NCI-H345 treated with DMSO at 0.1 percent for 48 hours (cell line): Measurements from ENCODE around the gene IL16.

Experiments used
- DNase-seq: peaks from one replicate; lab custom pipeline; 2025; ENCODE audit not compliant: unreplicated experiment; lab: John Stamatoyannopoulos, UW

Gene IL16

GRCh38 chr15:81254277-81254915, 57.7 kb downstream of the IL16 start:
- DNase-seq, result no peak

DNA sequence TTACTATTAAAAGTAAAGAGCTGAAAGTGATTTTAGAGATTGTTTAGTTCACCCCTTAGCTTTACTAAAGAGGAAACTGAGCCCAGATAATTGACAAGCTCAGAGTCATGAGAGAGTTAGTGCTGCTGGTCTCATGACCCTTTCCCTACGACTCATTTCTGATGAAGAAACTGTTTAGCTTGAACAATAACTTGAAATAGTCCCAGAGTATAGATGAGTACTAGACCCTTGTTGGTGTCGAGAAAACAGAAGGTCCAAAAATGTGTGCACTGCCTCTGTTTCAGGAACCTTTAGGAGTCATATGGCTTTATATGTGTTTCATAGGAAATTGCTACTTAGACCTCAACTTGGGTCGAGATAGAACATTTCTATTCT, 58.2 kb downstream of the IL16 start:
- DNase-seq, result no peak

- DNase-seq, result no peak
Observed at GRCh38 chr15:81255315-81255957, 58.8 kb downstream of the IL16 start.

DNA sequence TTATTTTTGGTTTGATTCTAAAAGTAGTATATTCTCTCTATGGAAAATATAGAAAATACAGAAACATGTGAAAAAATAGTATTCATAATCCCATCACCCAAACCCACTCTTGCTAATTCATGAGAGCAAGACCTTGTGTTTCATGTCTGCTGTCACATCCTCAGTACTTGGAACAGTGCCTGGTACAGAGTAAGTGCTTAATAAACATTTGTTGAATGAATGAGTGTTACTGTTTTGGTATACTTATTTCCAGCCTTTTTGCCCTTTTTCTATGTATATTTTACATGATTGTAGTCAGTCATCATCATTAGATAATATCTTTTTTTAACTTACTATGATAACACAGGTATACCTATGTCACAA, 59.3 kb downstream of the IL16 start:
- no peak for DNase-seq

GRCh38 chr15:81256916-81257315, 60.2 kb downstream of the IL16 start:
- no peak for DNase-seq

DNA sequence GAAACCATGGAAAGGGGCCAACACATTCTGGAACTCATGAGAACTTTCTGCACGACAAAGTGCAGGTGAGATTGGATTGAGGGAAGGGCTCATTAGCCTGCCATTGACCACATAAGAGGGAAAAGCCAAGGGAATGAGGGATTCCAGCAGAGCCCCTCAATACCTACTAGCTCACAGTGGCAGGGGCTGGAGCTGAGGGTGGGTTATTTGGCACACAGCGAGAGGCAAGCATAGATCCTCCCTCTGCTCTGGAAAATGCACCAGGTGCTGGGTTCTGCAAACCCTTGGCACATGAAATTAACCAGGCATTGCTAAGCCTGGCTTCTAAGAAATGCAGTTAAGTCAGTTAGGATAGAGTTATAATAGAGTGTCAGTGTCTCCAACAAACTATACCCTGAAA, 60.8 kb downstream of the IL16 start:
- no peak for DNase-seq

GRCh38 chr15:81258455-81258854, 61.8 kb downstream of the IL16 start:
- DNase-seq, result no peak

- DNase-seq, result no peak
Observed at GRCh38 chr15:81259760-81260298, 63.1 kb downstream of the IL16 start.

DNA sequence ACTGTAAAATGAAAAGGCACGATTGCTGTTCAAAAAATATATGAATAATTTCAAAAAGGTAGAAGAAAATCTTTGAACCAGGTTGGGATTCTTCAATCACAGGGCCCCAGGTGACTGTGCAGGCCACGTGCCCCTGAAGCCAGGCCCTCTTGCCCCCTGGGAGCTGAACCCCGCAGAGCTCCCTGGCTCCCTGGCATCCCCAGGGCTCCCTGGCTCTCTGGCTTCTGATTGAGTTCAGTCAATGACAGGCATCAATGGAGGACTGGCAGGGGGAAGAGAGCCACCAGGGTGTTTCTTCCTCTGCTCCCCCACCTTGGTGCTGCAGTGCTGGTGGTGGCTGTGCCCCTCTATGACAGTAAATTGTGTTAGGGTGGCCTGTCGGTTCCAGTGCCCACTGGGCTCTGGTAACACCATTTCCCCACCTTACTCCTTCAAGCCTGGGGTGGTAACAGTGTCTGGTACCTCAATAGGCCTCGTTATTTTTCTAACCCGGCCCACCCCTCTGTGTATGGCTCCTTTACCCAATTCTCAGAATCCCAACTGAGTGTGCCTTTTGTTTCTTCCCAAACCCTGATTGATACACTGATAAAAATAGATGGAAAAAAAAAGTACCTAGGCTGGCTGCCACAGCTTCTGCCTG, 64.6 kb downstream of the IL16 start:
- DNase-seq, result no peak

DNA sequence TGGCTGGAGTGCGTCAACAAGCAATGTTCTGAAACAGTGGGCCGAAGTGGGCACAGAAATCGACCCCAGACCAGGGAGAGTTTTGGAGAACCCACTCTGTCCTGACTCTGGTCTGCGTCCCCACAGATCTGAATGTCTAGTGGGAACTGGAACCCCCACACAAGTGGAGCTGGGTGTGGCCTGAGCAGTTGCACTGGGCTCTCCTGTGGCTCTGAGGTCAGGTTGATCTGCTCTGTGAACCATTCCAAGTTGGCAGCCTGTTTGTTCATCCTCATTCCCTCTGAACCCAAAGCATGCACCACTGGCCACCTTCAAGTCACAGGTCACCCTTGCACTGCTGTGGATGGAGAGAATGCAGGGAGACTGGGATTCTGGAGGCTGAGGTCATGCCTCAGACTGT, 66.8 kb downstream of the IL16 start:
- no peak for DNase-seq

DNA sequence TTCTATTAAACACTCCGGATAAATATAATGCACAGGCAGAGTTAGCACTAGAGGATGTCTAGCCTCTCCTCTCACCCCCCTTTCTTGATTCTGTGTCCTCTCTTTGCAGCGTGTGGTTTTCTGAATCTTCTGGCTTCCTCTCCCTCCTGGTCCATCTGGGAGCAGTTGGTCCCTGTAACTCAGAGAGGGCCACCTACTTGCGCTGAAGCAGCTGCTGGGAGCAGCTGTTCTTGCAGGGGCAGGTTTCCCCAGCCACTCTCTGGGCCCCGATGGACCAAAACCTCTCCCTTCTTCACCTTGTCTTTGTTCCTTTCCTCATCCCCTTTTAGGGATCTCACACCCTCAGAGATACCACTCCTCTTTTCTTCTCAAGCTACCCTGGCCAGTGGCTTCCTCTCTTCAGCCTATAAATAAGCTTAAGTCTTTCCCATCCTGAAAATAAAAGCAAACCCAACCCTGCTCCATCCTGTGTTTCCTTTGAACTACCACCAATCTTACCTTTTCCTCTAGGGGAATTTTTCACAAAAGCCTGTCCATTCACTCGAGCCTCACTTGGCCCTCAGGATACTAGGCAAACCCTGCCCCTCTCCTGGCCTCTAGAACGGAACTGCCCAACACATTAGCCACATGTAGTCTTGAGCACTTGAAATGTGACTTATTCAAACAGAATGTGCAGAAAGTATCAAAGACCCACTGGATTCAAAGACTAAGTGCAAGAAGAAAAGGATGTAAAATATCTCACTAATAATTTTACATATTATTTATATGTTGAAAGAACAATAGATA, 67.6 kb downstream of the IL16 start:
- no peak for DNase-seq

DNA sequence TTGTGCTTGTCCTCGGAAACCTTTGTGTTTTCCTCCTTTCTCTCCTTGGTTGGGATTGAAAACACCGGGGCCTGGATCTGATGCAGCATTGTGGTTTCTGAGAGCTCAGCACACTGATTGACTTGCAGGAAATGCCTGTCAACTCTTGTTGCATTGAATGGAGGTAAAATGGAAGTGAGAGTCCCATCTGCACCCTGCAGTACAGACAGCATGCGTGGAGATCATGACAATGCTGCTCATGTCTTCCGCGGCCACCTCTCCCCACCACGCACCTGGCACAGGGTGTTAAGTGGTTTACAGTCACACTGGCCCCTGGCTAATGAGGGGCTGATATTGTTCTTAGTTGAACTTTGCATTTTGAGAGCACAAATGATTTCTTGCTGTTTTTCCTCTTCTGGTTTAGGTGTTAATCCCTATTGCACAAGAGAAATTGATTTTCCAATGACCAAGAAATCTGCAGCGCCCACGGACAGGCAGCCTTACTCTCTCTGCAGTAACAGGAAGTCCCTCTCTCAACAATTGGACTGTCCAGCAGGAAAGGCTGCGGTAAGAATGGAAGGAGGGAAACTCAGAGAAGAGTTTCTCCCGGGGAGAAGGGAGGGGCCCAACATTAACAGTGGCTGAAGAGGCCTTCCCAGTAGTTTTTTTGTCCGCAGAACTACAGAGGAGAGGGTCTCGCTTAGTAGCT, 68.7 kb downstream of the IL16 start:
- DNase-seq, result no peak

DNA sequence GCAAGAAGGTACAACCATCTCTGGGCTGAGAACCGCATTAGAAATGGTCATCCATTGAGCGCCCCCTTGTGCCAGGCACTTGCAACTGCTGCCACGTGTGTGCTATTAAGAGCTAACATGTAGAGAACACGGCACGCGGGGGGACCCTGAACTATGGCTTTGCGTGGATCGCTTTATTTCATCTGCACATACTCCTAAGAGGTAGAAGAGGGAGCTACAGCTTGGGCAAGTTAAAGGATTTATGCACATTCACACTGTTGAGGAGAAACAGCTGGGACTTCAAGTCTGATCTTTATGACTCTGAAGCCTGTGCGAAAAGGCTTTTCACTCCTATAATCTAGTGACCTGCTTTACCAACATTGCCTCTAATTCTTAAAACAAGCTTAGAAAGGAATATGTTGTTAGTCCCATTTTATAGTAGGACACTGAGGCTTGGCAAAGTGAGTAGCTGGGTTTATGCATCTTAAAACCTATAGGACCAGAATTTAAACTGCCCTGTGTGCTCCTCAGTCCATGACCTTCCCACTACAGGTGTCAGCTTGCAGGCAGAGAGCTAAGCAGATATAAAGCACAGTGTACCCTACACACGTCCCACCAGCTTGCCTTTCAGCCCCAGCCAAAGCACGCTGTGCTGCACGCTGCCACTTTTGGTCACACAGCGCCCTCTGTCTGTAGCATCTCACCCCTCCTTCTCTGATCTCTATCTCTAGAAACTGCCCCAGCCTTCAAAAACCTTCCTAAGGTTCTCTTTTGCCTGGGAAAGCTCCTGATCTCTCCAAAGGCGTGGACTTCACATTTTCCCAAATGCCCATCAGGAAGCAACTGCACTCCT, 69.5 kb downstream of the IL16 start:
- peak; percentile 51 for DNase-seq

- no peak for DNase-seq
Observed at GRCh38 chr15:81268340-81268739, 71.7 kb downstream of the IL16 start.

DNA sequence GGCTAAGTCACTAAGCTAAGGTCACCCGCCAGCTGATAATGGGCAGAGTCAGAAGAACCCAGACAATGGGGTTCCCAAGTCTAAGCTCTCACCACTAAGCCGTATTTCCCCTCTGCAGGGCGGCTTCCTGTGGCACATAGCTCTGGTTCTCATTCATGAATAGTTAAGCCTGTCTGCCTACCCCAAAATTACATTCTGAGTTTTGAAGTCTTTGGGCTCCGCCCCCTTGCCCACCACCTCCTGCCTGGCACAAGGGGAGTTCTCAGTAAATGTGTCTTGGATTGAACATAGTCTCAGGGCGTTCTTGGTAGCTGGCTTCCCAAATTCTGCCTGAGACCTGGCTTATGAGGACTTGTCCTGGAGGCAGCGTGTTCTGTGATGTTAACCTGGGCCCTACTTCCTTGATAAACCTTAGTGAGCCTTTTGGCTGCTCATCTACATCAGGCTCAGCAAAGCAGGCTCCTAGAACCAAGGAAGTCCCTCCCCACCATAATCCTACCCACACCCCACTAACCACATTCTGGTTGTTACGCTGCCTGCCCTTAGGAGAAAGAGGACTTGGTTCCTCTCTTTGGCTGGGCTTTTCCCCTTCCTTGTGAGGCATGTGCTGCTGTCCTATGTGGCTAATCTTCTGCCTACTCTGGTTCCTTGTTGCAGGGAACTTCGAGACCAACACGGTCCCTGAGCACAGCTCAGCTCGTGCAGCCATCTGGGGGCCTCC, 72.4 kb downstream of the IL16 start:
- no peak for DNase-seq

- no peak for DNase-seq
Observed at GRCh38 chr15:81270188-81270587, 73.5 kb downstream of the IL16 start.

DNA sequence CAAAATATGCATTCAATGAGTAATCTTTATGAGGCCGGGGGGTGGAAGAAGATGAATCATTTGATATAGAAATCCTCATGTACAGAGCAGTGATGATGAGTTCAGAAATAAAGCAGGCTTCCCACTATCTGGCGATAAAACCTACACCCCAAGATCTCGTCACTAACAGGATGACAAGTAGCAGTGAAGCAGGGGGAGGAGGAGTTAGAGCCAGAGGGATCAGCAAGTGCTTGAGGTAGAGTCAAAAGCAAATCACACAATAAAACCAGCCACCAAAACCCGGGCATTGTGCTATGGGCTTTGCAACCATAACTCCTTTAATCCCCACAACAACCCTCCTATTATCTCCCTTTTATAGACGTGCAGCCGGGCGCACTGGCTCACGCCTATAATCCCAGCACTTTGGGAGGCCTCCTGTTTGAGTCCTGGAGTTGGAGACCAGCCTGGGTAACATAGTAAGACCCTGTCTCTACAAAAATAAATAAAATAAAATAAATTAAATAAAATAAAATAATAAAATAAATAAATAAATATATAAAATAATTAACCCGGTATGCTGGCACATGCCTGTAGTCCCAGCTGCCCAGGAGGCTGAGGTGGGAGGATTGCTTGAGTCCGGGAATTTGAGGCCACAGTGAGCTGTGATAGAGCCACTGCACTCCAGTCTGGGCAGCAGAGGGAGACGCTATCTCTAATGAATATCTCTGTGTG, 74.3 kb downstream of the IL16 start:
- no peak for DNase-seq

DNA sequence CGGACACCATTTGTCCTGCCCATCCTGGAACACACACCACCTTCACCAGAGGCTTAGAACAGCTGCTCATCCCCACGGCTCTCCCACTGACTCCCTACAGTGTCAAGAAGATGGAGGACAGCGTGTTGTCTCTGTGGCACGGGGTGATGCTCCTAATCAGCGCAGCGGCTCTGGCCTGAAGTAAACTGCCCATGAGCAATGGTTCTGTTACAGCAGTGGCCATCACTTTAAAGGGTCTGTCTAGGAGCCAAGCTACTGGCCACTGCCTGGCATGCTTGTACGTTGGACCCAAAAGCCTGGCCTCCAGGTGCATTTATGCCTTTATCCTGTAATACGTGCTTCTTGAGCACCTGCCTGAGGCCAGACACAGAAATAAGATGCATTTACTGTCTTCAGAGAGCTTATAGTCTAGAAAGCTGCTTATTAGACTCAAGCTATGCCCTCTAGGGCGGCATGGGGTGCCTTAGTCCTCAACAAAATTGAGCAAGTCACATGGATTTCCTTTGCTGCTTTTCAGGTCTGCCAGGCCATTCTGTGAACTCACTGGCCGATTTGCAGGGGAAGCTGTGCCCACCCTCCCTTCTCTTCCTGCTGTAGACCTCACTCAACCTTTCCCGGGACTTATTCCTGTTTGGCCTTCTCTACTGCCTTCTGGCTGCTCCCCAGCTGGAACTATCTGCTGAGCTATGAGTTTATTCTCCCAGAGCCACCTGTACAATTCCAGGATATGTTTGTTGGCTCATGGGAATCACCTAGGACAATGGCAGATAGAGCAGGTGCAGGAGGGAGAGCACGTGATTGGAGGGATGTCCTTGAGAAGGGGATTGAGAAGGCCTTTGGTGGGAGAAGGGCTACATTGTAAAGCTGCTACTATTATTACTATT, 75.3 kb downstream of the IL16 start:
- no peak for DNase-seq
